Upper lobe of right lung (tissue), 1 donor: ENCODE data around the gene GABRR1. TPM values are rescaled to one million over a fixed set of nuclear protein-coding genes. Genes with fewer than 3 reads are reported as not detected.
A peak's percentile ranks its signal among the peaks of the same experiment; 100 is the strongest.

Experiments
- ATAC-seq: fragments of 200-7000 bp; cut with Tn5 transposase; one replicate; pipeline ENCODE4 v1.9.1; 2020; ENCODE audit warnings: mild to moderate bottlenecking, moderate library complexity
- DNase-seq: peaks from one replicate; pipeline ENCODE4 v3.0.0-alpha.2; 2020
- H3K27ac ChIP-seq: fragments of 200-600 bp; one replicate; pipeline ENCODE4 v1.8.0; 2022
- H3K27me3 ChIP-seq: fragments of 200-600 bp; one replicate; pipeline ENCODE4 v1.8.0; 2022; ENCODE audit warnings: mild to moderate bottlenecking
- H3K36me3 ChIP-seq: fragments of 200-600 bp; one replicate; pipeline ENCODE4 v1.8.0; 2022
- H3K4me1 ChIP-seq: fragments of 200-600 bp; one replicate; pipeline ENCODE4 v1.8.0; 2022
- H3K4me3 ChIP-seq: fragments of 200-600 bp; one replicate; pipeline ENCODE4 v1.8.0; 2022; ENCODE audit warnings: mild to moderate bottlenecking
- H3K9me3 ChIP-seq: fragments of 200-600 bp; one replicate; pipeline ENCODE4 v1.8.0; 2022
- CTCF ChIP-seq: fragments of 200-600 bp; IDR thresholded peaks from one replicate; pipeline ENCODE4 v1.8.0; 2022; ENCODE audit warnings: antibody characterized with exemption
- intact Hi-C: fragments of 100-400 bp; cut with DNase I; formaldehyde crosslinking; loops from one replicate; pipeline ENCODE4 v1.11.0; 2022
- long read RNA-seq: library from polyadenylated mRNA; unstranded; transcript quantifications from one replicate; pipeline ENCODE4 v2.0.0, GENCODE V29; 2021
- total RNA-seq: library from RNA; stranded (reverse); fragmentation: NEBNext Ultra II Directional; extraction: Animal tissue kit (Norgen Biotek cat#: 25700); gene quantifications from one replicate; pipeline ENCODE4 v1.2.1, GENCODE V29; 2021
- donor health status: DM: no; HTN: yes; CAD: no; lungs with severe emphysema.

The GABRR1 gene
- total RNA-seq = not detected
- long read RNA-seq = 0 reads

GRCh38 chr6:89217299-89217910 is at the start of gene GABRR1:
Gene GABRR1, minus strand, starts transcription at chr6:89217358. Its CDS starts 36 bp downstream, at chr6:89217322.
- no peak for TF ChIP-seq CTCF

DNA sequence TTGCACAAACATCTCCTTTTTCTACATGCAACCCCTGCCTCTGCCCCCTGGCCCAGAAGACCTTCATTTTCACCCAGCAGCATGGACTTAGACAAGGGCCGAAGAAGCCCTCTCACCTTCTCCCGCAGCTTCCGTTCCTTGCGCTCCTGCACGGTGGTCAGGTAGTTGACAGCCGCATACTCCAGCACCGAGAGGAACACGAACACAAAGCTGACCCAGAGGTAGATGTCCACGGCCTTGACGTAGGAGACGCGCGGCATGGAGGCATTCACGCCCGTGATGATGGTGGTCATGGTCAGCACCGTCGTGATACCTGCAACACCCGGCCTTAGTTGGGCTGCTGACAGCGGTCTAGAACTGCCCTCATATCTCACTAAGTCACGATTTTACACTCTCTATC is 47.1 kb upstream of the GABRR1 start:
- Histone ChIP-seq H3K9me3 (no peaks in the 10 kb centered on the region), H3K36me3 (no peaks in the 10 kb centered on the region), H3K27me3 (no peaks in the 10 kb centered on the region), H3K27ac (no peak overlapping the region), H3K4me3 (no peak overlapping the region), H3K4me1 (no peaks in the 10 kb centered on the region)
- DNase-seq (no peak), ATAC-seq (peak; percentile 16)
- no peak for TF ChIP-seq CTCF
- intact Hi-C loops = no loop called here

More at GRCh38 chr6:89217299-89217910, at the start of gene GABRR1:
- no peak within 1 kb of the TSS for H3K4me3 ChIP-seq
- H3K27me3 ChIP-seq = no peaks in the 10 kb centered on the region
- H3K4me1 ChIP-seq = no peaks in the 10 kb centered on the region
- H3K9me3 ChIP-seq = no peaks in the 10 kb centered on the region
- H3K27ac ChIP-seq = no peak within 1 kb of the TSS
- intact Hi-C loops = no loop called here
- DNase-seq = no peak
- H3K36me3 ChIP-seq = no peaks in the 10 kb centered on the region
- no peak for ATAC-seq

- no peaks in the 10 kb centered on the region for H3K9me3 ChIP-seq
- no peak for TF ChIP-seq CTCF
- H3K27ac ChIP-seq = no peak overlapping the region
- H3K27me3 ChIP-seq = no peaks in the 10 kb centered on the region
- no peaks in the 10 kb centered on the region for H3K4me1 ChIP-seq
- intact Hi-C loops = no loop called here
- DNase-seq (no peak), ATAC-seq (no peak)
- H3K36me3 ChIP-seq = no peaks in the 10 kb centered on the region
- H3K4me3 ChIP-seq = no peak overlapping the region
These were observed 43.7 kb upstream of the GABRR1 start for GRCh38 chr6:89260832-89261231.

GRCh38 chr6:89260310-89260709 is 43.2 kb upstream of the GABRR1 start:
- ATAC-seq = peak; percentile 39

GRCh38 chr6:89258912-89259311 is 41.8 kb upstream of the GABRR1 start:
- TF ChIP-seq CTCF = no peak

More at GRCh38 chr6:89260310-89260709, 43.2 kb upstream of the GABRR1 start:
- TF ChIP-seq CTCF = no peak
- no peaks in the 10 kb centered on the region for H3K9me3 ChIP-seq
- H3K36me3 ChIP-seq = no peaks in the 10 kb centered on the region
- H3K4me3 ChIP-seq = no peak overlapping the region
- no peak for DNase-seq
- H3K27ac ChIP-seq = no peak overlapping the region
- no peaks in the 10 kb centered on the region for H3K4me1 ChIP-seq
- H3K27me3 ChIP-seq = no peaks in the 10 kb centered on the region
- intact Hi-C loops = no loop called here

DNA sequence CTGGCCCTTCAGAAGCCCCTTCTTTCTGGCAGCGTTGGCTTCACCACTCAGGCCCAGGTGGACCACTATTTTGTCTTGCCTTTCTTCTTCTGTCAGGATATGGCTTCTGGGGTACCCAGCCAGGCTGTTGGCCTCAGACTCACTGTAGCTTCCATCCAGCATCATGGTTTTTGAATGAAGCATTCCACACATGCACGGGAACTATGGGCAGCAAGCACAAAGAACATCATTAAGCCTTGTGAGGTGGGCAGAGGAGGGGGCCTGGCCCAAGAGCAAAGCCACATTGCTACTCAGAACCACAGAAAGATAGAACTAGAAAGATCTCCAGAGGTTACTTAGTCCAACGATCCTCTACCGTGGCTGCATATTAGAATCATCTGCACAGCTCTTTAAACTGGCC is 40.6 kb upstream of the GABRR1 start:
- Histone ChIP-seq H3K4me3 (no peak overlapping the region), H3K4me1 (no peaks in the 10 kb centered on the region), H3K27me3 (no peaks in the 10 kb centered on the region), H3K36me3 (no peaks in the 10 kb centered on the region), H3K9me3 (no peaks in the 10 kb centered on the region), H3K27ac (no peak overlapping the region)
- no peak for TF ChIP-seq CTCF
- no peak for ATAC-seq
- no peak for DNase-seq
- intact Hi-C loops = no loop called here

More at GRCh38 chr6:89258912-89259311, 41.8 kb upstream of the GABRR1 start:
- H3K4me1 ChIP-seq = no peaks in the 10 kb centered on the region
- no peak overlapping the region for H3K27ac ChIP-seq
- DNase-seq (no peak), ATAC-seq (no peak)
- H3K9me3 ChIP-seq = no peaks in the 10 kb centered on the region
- intact Hi-C loops = no loop called here
- H3K27me3 ChIP-seq = no peaks in the 10 kb centered on the region
- H3K36me3 ChIP-seq = no peaks in the 10 kb centered on the region
- H3K4me3 ChIP-seq = no peak overlapping the region
